ENCODE data around the gene IFT20. TPM values are rescaled to one million over a fixed set of nuclear protein-coding genes. Genes with fewer than 3 reads are reported as not detected.
A peak's percentile ranks its signal among the peaks of the same experiment; 100 is the strongest.

IFT20 gene
- total RNA-seq, 1 experiment from 2014 or later, result 38.9 TPM

DNA sequence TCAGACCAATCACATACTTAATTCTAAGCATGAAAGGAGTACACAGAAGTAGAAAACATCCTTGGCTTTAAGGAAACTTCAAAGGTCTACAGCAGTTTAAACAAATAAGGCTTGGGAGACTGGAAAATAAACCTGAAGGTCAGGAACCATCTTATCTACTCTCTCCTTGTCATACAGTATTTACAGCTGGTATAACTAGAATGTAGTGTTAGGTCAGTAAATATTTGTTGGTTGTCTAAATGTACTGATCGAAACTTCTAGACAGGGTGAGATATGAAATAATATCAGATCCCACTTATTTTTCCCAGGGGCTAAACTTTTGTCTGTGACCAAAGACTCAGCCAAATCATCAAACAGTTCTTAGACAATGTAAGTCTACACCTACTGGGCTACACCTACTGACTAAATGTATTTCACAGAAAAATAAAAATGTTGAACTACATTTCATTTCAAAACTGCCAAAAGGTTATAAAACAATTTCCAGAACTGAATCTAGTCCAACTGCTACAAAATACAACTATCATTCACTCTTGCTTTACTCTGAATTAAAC lies 43.4 kb downstream of the IFT20 start:
- in situ Hi-C loops (cut with HindIII; ENCODE audit: low pct_unique_long_range_greater_than_20kb, low sequenced_read_pairs), result no loop called here
- DNase-seq (ENCODE audit: low read depth, low spot score), result no peak

DNA sequence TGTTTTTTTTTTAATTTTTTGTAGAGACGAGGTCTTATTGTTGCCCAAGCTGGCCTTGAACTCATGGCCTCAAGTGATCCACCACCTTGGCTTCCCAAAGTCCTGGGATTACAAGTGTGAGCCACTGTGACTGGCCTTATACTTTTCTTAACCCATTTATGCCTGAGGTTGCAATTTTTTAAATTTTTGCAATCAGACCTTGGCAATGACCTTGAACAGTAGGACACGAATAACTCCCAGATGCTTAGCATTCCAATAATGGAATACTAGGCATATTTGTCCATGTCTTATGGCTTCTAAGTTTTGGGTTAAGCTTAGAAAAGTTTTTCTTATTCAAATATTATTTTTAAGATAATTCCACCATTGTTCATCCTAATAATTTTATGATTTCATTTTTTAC lies 44.6 kb downstream of the IFT20 start:
- in situ Hi-C loops (cut with HindIII; ENCODE audit: low pct_unique_long_range_greater_than_20kb, low sequenced_read_pairs), result no loop called here
- DNase-seq (ENCODE audit: low read depth, low spot score), result no peak

DNA sequence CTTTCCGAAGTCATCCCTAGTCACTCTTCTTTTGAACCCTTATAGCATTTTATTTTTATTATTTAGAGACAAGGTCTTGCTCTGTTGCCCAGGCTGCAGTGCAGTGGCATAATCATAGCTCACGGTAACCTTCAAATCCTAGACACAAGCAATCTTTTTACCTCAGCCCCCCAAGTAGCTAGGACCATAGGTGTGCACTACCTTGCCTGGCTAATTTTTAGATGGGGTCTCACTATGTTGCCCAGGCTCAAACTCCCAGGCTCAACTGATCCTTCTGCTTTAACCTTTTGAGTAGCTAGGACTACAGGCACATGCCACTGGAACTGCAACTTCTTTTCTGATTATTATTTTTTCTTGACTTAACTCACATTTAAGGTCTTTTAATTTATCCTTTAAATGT lies 49.3 kb downstream of the IFT20 start:
- in situ Hi-C loops (cut with HindIII; ENCODE audit: low pct_unique_long_range_greater_than_20kb, low sequenced_read_pairs), result no loop called here
- no peak for DNase-seq (ENCODE audit: low read depth, low spot score)

DNA sequence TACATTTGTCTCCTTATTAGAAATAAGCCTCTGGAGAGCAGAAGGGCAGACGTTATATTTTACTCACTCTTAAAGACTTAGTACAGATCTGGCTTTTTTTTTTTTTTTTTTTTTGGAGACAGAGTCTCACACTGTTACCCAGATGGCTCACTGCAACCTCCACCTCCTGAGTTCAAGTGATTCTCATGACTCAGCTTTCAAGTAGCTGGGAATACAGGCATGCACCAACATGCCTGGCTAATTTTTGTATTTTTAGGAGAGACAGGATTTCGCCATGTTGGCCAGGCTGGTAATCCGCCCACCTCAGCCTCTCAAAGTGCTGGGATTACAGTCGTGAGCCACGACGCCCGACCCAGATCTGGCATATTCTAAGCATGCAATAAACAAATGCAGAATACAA lies 52.7 kb downstream of the IFT20 start:
- in situ Hi-C loops (cut with HindIII; ENCODE audit: low pct_unique_long_range_greater_than_20kb, low sequenced_read_pairs), result no loop called here
- DNase-seq (ENCODE audit: low read depth, low spot score), result peak; percentile 26

DNA sequence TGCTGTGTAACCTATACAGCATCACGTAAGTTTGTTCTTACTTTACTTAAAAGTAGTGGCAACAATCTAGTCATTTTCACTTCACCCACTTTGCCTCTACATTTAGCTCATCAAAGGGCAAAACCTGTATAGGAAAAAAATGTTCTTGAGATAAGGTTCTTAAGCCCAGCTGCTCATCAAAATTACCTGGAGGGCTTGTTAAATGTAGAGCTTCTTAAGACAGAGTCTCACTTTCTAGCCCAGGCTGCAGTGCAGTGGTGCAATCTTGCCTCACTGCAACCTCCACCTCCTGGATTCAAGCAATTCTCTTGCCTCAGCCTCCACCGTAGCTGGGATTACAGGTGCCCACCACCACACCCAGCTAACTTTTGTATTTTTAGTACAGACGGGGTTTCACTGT lies 54.4 kb downstream of the IFT20 start:
- in situ Hi-C loops (cut with HindIII; ENCODE audit: low pct_unique_long_range_greater_than_20kb, low sequenced_read_pairs), result no loop called here
- DNase-seq (ENCODE audit: low read depth, low spot score), result no peak

DNA sequence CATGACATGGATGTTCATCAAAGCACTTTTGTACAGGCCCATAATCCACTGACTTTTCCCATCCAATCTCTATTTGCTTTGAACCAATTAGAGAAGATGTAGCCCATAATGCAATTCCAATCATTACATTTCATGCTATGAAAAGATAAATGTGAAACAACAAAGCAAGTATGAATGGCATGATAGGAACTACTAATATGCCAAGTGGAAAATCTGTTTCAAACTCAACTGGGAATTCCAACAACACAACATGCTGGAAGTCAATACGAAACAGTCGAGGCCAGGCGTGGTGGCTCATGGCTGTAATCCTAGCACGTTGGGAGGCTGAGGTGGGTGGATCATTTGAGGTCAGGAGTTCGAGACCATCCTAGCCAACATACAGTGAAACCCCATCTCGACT lies 55.9 kb downstream of the IFT20 start:
- in situ Hi-C loops (cut with HindIII; ENCODE audit: low pct_unique_long_range_greater_than_20kb, low sequenced_read_pairs), result no loop called here
- DNase-seq (ENCODE audit: low read depth, low spot score), result no peak

Other genes starting within 250 kb of the IFT20 start
- gene TMEM97, start 16.3 kb downstream of the IFT20 start, total RNA-seq (2014; rRNA removed; shearing (Covaris generic)), result 44.3 and 46.4 TPM in 2 replicates
- 24.5 and 27.6 TPM in 2 replicates for gene TNFAIP1, start 289 bp upstream of the IFT20 start, total RNA-seq (2014; rRNA removed; shearing (Covaris generic))
- gene POLDIP2, start 22.1 kb upstream of the IFT20 start, total RNA-seq (2014; rRNA removed; shearing (Covaris generic)), result 135 and 143 TPM in 2 replicates
- not detected in 2 replicates for gene SEBOX, start 29.7 kb upstream of the IFT20 start, total RNA-seq (2014; rRNA removed; shearing (Covaris generic))
- gene VTN, start 34.8 kb upstream of the IFT20 start, total RNA-seq (2014; rRNA removed; shearing (Covaris generic)), result 0.24 and 0.32 TPM in 2 replicates
- gene SARM1, start 36.2 kb upstream of the IFT20 start, total RNA-seq (2014; rRNA removed; shearing (Covaris generic)), result 4.1 and 5.1 TPM in 2 replicates
- 17.3 and 18.0 TPM in 2 replicates for gene SLC46A1, start 70.7 kb upstream of the IFT20 start, total RNA-seq (2014; rRNA removed; shearing (Covaris generic))
- not detected in 2 replicates for gene SLC13A2, start 138.2 kb upstream of the IFT20 start, total RNA-seq (2014; rRNA removed; shearing (Covaris generic))
- not detected in 2 replicates for gene FOXN1, start 170.9 kb upstream of the IFT20 start, total RNA-seq (2014; rRNA removed; shearing (Covaris generic))
- gene UNC119, start 217.2 kb upstream of the IFT20 start, total RNA-seq (2014; rRNA removed; shearing (Covaris generic)), result 38.8 and 45.0 TPM in 2 replicates
- 45.4 and 46.6 TPM in 2 replicates for gene PIGS, start 236.1 kb upstream of the IFT20 start, total RNA-seq (2014; rRNA removed; shearing (Covaris generic))
- gene ALDOC, start 241.4 kb upstream of the IFT20 start, total RNA-seq (2014; rRNA removed; shearing (Covaris generic)), result 22.5 and 24.2 TPM in 2 replicates

Data from SK-MEL-5 (cell line).